CD4-positive, alpha-beta T cell treated with Interleukin-4 for 4 hours (primary cell): ENCODE data around the gene PTBP1.
"Not testable (repeated sequence)": the region's sequence is repeated elsewhere in the genome, so short reads cannot be mapped to it uniquely, and the experiment has no call there.

Experiments used
- DNase-seq: peaks from one replicate; pipeline ENCODE4 v3.0.0-alpha.2; 2020

The PTBP1 gene

GRCh38 chr19:812049-812746 lies 14.9 kb downstream of the PTBP1 start:
- no peak for DNase-seq

- no peak for DNase-seq
Observed at GRCh38 chr19:812747-813218, 15.5 kb downstream of the PTBP1 start.

- no peak for DNase-seq
Observed at GRCh38 chr19:813219-814151, 16.2 kb downstream of the PTBP1 start.

- no peak for DNase-seq
Observed at GRCh38 chr19:814152-815078, 17.2 kb downstream of the PTBP1 start.

- DNase-seq, result no peak
Observed at GRCh38 chr19:815079-815774, 18.0 kb downstream of the PTBP1 start.

GRCh38 chr19:815775-816499 lies 18.7 kb downstream of the PTBP1 start:
- no peak for DNase-seq

- DNase-seq, result no peak
Observed at GRCh38 chr19:816500-816857, 19.2 kb downstream of the PTBP1 start.

GRCh38 chr19:820212-820611 lies 23.0 kb downstream of the PTBP1 start:
- DNase-seq, result not testable (repeated sequence)

GRCh38 chr19:821231-821824 lies 24.1 kb downstream of the PTBP1 start:
- no peak for DNase-seq

- DNase-seq, result no peak
Observed at GRCh38 chr19:821825-822503, 24.7 kb downstream of the PTBP1 start, which contains the start of gene PLPPR3. Gene PLPPR3 (minus strand): TSS chr19:821955. CDS start chr19:821559, 396 bp downstream.

- DNase-seq, result no peak
Observed at GRCh38 chr19:823565-824121, 26.4 kb downstream of the PTBP1 start.

- DNase-seq, result no peak
Observed at GRCh38 chr19:824885-825284, 27.6 kb downstream of the PTBP1 start.

- no peak for DNase-seq
Observed at GRCh38 chr19:825897-826644, 28.8 kb downstream of the PTBP1 start.

GRCh38 chr19:827314-827709 lies 30.1 kb downstream of the PTBP1 start:
- DNase-seq, result no peak

- no peak for DNase-seq
Observed at GRCh38 chr19:827710-828321, 30.6 kb downstream of the PTBP1 start, which contains the start of gene AZU1. Gene AZU1 (plus strand): TSS chr19:827837. CDS start chr19:827847, 10 bp downstream.

- no peak for DNase-seq
Observed at GRCh38 chr19:829129-829758, 32.0 kb downstream of the PTBP1 start.

GRCh38 chr19:831407-832369 lies 34.4 kb downstream of the PTBP1 start:
- no peak for DNase-seq
